IPS-18a (cell line): ENCODE measurements around the gene NOS1AP.

Source experiments
- H3K27ac ChIP-seq: one replicate; pipeline ENCODE4 v1.5.1; 2013; ENCODE audit warnings: low read length
- H3K27me3 ChIP-seq: one replicate; pipeline ENCODE4 v1.6.1; 2013; ENCODE audit warnings: mild to moderate bottlenecking, low read length; ENCODE audit not compliant: control insufficient read depth, insufficient read depth
- H3K36me3 ChIP-seq: one replicate; pipeline ENCODE4 v1.6.1; 2013; ENCODE audit warnings: low read depth, low read length; ENCODE audit not compliant: control insufficient read depth
- H3K4me1 ChIP-seq: one replicate; pipeline ENCODE4 v1.6.1; 2013; ENCODE audit warnings: low read depth, low read length; ENCODE audit not compliant: control insufficient read depth
- H3K4me3 ChIP-seq: one replicate; pipeline ENCODE4 v1.5.1; 2013; ENCODE audit warnings: low read length
- H3K9ac ChIP-seq: one replicate; pipeline ENCODE4 v1.6.1; 2013; ENCODE audit warnings: mild to moderate bottlenecking, low read length, moderate library complexity
- H3K9me3 ChIP-seq: one replicate; pipeline ENCODE4 v1.6.1; 2013; ENCODE audit warnings: low read depth, low read length; ENCODE audit not compliant: control insufficient read depth

NOS1AP gene

DNA sequence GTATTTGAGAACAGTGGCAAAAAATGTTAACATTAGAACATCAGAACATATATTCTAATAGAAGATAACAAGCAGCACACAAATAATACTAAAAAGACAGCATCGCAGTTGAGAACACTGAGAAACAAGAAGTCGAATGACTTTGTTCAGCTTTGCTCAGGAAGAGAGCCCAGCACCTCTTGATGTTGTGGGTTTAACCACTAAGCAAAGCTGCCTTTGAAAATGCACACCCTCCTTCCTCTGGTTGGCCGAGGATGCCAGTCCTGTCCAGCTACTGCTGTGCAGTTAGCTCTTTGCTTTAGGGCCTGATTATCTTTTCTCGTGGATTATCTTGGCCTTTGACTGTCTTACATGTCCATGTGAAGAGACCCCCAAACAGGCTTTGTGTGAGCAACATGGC, 246.7 kb downstream of the NOS1AP start:
- Histone ChIP-seq H3K9me3 (no peaks in the 10 kb centered on the region), H3K36me3 (no peaks in the 10 kb centered on the region), H3K4me1 (no peaks in the 10 kb centered on the region), H3K27me3 (no peaks in the 10 kb centered on the region), H3K9ac (no peak overlapping the region), H3K27ac (no peak overlapping the region), H3K4me3 (no peak overlapping the region)

DNA sequence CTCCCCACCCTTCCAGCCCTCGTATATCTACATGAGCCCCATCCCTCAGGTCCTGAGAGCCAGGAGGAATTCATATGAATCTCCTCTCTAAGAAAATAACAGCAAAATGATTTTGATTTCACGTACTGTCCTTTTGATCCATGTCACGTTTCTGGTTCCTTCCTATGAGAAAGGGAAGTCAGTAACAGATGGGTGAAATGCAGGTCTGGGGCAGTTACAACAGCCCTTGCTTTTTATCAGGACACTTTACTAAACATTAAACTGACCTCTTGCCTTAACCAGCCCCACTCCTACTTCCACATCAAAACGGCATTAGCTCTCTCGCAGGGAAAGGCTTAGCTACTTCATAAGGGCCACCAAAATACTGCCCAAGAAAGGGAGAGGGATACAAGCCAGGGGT, 248.1 kb downstream of the NOS1AP start:
- Histone ChIP-seq H3K9ac (no peak overlapping the region), H3K36me3 (no peaks in the 10 kb centered on the region), H3K9me3 (no peaks in the 10 kb centered on the region), H3K27ac (no peak overlapping the region), H3K27me3 (no peaks in the 10 kb centered on the region), H3K4me3 (no peak overlapping the region), H3K4me1 (no peaks in the 10 kb centered on the region)

- Histone ChIP-seq H3K4me1 (no peaks in the 10 kb centered on the region), H3K27me3 (no peaks in the 10 kb centered on the region), H3K36me3 (no peaks in the 10 kb centered on the region), H3K9ac (no peak overlapping the region), H3K9me3 (no peaks in the 10 kb centered on the region), H3K4me3 (no peak overlapping the region), H3K27ac (no peak overlapping the region)
Measured at GRCh38 chr1:162319493-162320175, 250.1 kb downstream of the NOS1AP start.

- Histone ChIP-seq H3K27me3 (no peaks in the 10 kb centered on the region), H3K4me3 (no peak overlapping the region), H3K36me3 (no peaks in the 10 kb centered on the region), H3K4me1 (no peaks in the 10 kb centered on the region), H3K27ac (no peak overlapping the region), H3K9me3 (no peaks in the 10 kb centered on the region), H3K9ac (no peak overlapping the region)
Measured at GRCh38 chr1:162321809-162322422, 252.4 kb downstream of the NOS1AP start.

DNA sequence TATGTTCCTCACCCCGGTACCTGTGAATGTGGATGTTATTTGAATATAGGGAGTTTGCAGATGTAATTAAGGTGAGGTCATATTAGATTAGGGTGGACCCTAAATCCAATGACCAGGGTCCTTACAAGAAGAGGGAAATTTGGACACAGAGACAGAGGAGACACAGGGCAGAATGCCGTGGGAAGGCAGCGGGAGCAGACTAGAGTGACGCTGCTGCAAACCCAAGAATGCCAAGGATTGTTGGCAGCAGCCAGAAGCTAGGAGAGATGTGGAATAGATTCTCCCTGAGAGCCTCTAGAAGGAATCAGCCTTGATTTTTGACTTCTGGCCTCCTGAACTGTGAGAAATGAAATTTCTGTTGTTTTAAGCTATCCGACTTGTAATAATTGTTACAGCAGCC, 253.5 kb downstream of the NOS1AP start:
- no peaks in the 10 kb centered on the region for H3K4me1 ChIP-seq
- H3K27ac ChIP-seq, result no peak overlapping the region

DNA sequence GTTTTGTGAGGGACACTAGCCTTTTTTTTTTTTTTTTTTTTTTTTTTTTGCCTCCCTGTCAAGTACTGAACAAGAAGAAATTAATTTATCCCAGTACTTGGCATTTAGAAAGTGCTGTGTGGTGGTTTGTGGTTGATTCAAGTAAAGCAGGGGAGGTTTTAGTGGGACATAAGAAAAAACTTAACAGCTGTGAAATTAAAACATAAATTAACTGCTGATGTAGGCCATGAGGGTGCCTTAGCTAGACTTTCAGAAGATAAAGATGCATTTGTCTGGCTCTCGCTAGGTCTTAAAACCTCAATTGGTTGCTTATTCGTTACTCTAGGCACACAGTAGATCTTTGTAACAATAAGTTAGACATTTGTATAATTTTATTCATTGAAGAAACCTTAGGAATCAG, 254.9 kb downstream of the NOS1AP start:
- no peaks in the 10 kb centered on the region for H3K27me3 ChIP-seq
- H3K4me3 ChIP-seq, result no peak overlapping the region
- H3K9ac ChIP-seq, result no peak overlapping the region
- H3K27ac ChIP-seq, result no peak overlapping the region
- H3K36me3 ChIP-seq, result no peaks in the 10 kb centered on the region
- no peaks in the 10 kb centered on the region for H3K9me3 ChIP-seq
- H3K4me1 ChIP-seq, result no peaks in the 10 kb centered on the region

More for the DNA sequence above, 253.5 kb downstream of the NOS1AP start:
- H3K36me3 ChIP-seq, result no peaks in the 10 kb centered on the region
- no peaks in the 10 kb centered on the region for H3K27me3 ChIP-seq
- no peak overlapping the region for H3K9ac ChIP-seq
- no peak overlapping the region for H3K4me3 ChIP-seq
- no peaks in the 10 kb centered on the region for H3K9me3 ChIP-seq

DNA sequence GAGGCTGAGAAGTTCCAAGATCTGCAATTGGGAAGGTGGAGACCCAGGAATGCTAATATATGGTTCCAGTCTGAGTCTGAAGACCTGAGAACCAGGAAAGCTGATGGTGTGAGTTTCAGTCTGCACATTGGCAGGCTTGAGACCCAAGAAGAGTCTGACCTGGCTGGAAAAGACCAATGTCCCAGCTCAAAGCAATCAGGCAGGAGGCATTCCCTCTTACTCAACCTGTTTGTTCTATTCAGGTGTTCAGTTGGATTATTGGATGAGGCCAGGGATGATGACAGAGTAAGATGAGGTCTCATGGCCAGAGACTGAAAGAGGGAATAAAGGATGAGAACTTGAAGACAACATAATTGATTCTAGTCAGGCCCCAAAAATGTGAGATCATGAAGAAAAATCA, 257.1 kb downstream of the NOS1AP start:
- Histone ChIP-seq H3K9me3 (no peaks in the 10 kb centered on the region), H3K4me1 (no peaks in the 10 kb centered on the region), H3K27ac (no peak overlapping the region), H3K36me3 (no peaks in the 10 kb centered on the region), H3K4me3 (no peak overlapping the region), H3K27me3 (no peaks in the 10 kb centered on the region), H3K9ac (no peak overlapping the region)

- Histone ChIP-seq H3K27me3 (no peaks in the 10 kb centered on the region), H3K9ac (no peak overlapping the region), H3K9me3 (no peaks in the 10 kb centered on the region), H3K4me1 (no peaks in the 10 kb centered on the region), H3K4me3 (no peak overlapping the region), H3K27ac (no peak overlapping the region), H3K36me3 (no peaks in the 10 kb centered on the region)
Measured at GRCh38 chr1:162327144-162327787, 257.8 kb downstream of the NOS1AP start.

- no peaks in the 10 kb centered on the region for H3K4me1 ChIP-seq
- no peaks in the 10 kb centered on the region for H3K27me3 ChIP-seq
- H3K9ac ChIP-seq, result no peak overlapping the region
- no peaks in the 10 kb centered on the region for H3K36me3 ChIP-seq
- no peaks in the 10 kb centered on the region for H3K9me3 ChIP-seq
- H3K27ac ChIP-seq, result no peak overlapping the region
- H3K4me3 ChIP-seq, result no peak overlapping the region
Measured at GRCh38 chr1:162327788-162328165, 258.3 kb downstream of the NOS1AP start.

DNA sequence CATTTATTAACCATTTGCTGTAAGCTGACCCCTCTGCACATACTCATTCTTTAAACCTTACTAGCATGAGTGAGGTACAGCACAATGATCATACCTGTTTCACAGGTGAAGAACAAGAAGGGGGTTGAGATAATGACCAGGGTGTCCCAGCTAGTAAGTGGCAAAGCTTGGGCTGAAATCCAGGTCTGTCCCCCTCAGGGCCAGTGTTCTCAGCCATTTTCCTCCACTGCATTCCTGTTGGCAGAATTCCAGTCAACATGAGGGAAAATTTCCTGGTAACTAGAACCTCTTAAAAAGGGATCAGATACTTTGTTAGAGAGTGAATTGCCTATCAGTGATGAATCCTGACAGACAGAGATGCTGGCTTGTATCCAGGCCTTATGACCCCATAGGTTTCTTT, 259.0 kb downstream of the NOS1AP start:
- H3K27me3 ChIP-seq, result no peaks in the 10 kb centered on the region

DNA sequence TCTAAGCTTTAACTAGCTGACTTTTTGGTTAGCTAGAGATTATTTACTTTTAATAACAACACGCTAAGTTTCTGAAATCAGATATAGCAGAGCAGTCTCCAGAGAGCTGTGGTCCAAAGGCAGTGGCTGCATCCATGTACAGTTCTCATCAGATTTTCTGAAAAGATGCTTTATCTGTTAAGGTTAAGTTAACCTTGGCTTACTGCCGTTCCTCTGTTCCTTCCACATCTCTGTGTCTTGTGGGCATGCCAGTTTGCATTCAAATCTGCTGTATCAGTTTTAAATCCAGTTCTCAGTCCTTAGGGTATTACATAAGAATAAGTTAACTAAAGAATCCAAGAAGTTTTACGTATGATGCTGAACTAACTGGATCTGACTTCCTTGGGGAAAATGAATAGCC, 260.3 kb downstream of the NOS1AP start:
- H3K27me3 ChIP-seq, result no peaks in the 10 kb centered on the region
- no peaks in the 10 kb centered on the region for H3K36me3 ChIP-seq
- no peak overlapping the region for H3K27ac ChIP-seq
- no peak overlapping the region for H3K9ac ChIP-seq
- peaks cover 14% of the 10 kb centered on the region for H3K4me1 ChIP-seq
- H3K9me3 ChIP-seq, result no peaks in the 10 kb centered on the region
- H3K4me3 ChIP-seq, result no peak overlapping the region

More for the DNA sequence above, 259.0 kb downstream of the NOS1AP start:
- Histone ChIP-seq H3K27ac (no peak overlapping the region), H3K9ac (no peak overlapping the region), H3K4me3 (no peak overlapping the region), H3K9me3 (no peaks in the 10 kb centered on the region), H3K36me3 (no peaks in the 10 kb centered on the region), H3K4me1 (peaks cover 4% of the 10 kb centered on the region)

DNA sequence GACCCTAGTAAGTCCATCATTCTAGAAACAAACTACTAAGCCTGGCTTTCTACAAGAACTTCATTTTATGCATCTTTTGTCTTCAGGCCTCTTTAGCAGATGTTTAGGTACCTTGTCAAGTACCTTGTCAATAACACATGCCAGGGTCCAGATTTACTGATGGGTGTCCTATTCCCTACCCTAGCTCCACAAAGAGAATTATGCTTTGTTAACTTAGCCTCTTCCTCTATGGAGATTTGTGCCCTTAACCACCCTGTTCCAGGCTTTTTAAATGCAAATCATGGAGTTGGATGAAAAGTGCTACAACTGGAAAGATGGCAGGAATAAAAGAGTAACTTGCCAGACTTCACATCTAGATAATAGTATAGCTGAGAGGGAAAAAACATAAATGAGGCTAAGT, 264.5 kb downstream of the NOS1AP start:
- peaks cover 14% of the 10 kb centered on the region for H3K4me1 ChIP-seq
- no peak overlapping the region for H3K4me3 ChIP-seq
- no peak overlapping the region for H3K9ac ChIP-seq

More for the DNA sequence above, 264.5 kb downstream of the NOS1AP start:
- Histone ChIP-seq H3K9me3 (no peaks in the 10 kb centered on the region), H3K36me3 (no peaks in the 10 kb centered on the region), H3K27ac (no peak overlapping the region), H3K27me3 (no peaks in the 10 kb centered on the region)
